H9 (cell line): ENCODE measurements around the gene PCCA. TPM values are rescaled to one million over a fixed set of nuclear protein-coding genes. Genes with fewer than 3 reads are reported as not detected.
A peak's percentile ranks its signal among the peaks of the same experiment; 100 is the strongest.

Experiments used
- DNase-seq: peaks from one replicate; pipeline ENCODE4 v3.0.0-alpha.2; 2017
- H2AFZ ChIP-seq: one replicate; pipeline ENCODE4 v1.6.1; 2013; ENCODE audit warnings: mild to moderate bottlenecking, low read length, control low read depth, moderate library complexity
- H2AK5ac ChIP-seq: 2 replicates; pipeline ENCODE4 v1.6.1; 2013; ENCODE audit warnings: low read length, control low read depth, mixed read lengths; ENCODE audit not compliant: insufficient read length
- H2BK120ac ChIP-seq: one replicate; pipeline ENCODE4 v1.6.1; 2013; ENCODE audit warnings: low read depth, mild to moderate bottlenecking, low read length, control low read depth, inconsistent platforms; ENCODE audit not compliant: poor library complexity, severe bottlenecking
- H2BK12ac ChIP-seq: 2 replicates; pipeline ENCODE4 v1.6.1; 2013; ENCODE audit warnings: low read length, control low read depth, mixed read lengths, low read depth; ENCODE audit not compliant: insufficient read length
- H2BK15ac ChIP-seq: 2 replicates; pipeline ENCODE4 v1.6.1; 2013; ENCODE audit warnings: low read depth, low read length, control low read depth
- H2BK20ac ChIP-seq: one replicate; pipeline ENCODE4 v1.6.1; 2013; ENCODE audit warnings: low read depth, mild to moderate bottlenecking, low read length, control low read depth, inconsistent platforms; ENCODE audit not compliant: poor library complexity, severe bottlenecking
- H2BK5ac ChIP-seq: 2 replicates; pipeline ENCODE4 v1.6.1; 2013; ENCODE audit warnings: low read length, control low read depth, mixed read lengths; ENCODE audit not compliant: insufficient read length
- H3K14ac ChIP-seq: 2 replicates; pipeline ENCODE4 v1.6.1; 2013; ENCODE audit warnings: low read length, control low read depth; ENCODE audit not compliant: insufficient read depth
- H3K18ac ChIP-seq: 2 replicates; pipeline ENCODE4 v1.6.1; 2013; ENCODE audit warnings: low read depth, mild to moderate bottlenecking, mixed read lengths, low read length, control low read depth; ENCODE audit not compliant: insufficient read length
- H3K23ac ChIP-seq: 2 replicates; pipeline ENCODE4 v1.6.1; 2013; ENCODE audit warnings: low read length, control low read depth, mixed read lengths, low read depth; ENCODE audit not compliant: insufficient read length
- H3K23me2 ChIP-seq: 2 replicates; pipeline ENCODE4 v1.6.1; 2013; ENCODE audit warnings: low read depth, mild to moderate bottlenecking, mixed read lengths, low read length, control low read depth; ENCODE audit not compliant: insufficient read length, poor library complexity, severe bottlenecking
- H3K27ac ChIP-seq: 2 replicates; pipeline ENCODE4 v1.5.1; 2013; ENCODE audit warnings: low read length, control low read depth, mixed read lengths, low read depth; ENCODE audit not compliant: insufficient read length
- H3K27me3 ChIP-seq: 2 replicates; pipeline ENCODE4 v1.6.1; 2013; ENCODE audit warnings: low read length, control low read depth, inconsistent platforms; ENCODE audit not compliant: insufficient read depth
- H3K4ac ChIP-seq: 2 replicates; pipeline ENCODE4 v1.6.1; 2013; ENCODE audit warnings: low read depth, mild to moderate bottlenecking, control low read depth, inconsistent platforms, low read length, moderate library complexity
- H3K4me1 ChIP-seq: 2 replicates; pipeline ENCODE4 v1.6.1; 2013; ENCODE audit warnings: low read length, control low read depth, inconsistent platforms; ENCODE audit not compliant: insufficient read depth
- H3K4me2 ChIP-seq: 2 replicates; pipeline ENCODE4 v1.6.1; 2013; ENCODE audit warnings: low read length, control low read depth, mixed read lengths; ENCODE audit not compliant: insufficient read length, insufficient read depth
- H3K56ac ChIP-seq: 2 replicates; pipeline ENCODE4 v1.6.1; 2013; ENCODE audit warnings: low read depth, mild to moderate bottlenecking, mixed read lengths, low read length, control low read depth; ENCODE audit not compliant: insufficient read length
- H3K79me1 ChIP-seq: 2 replicates; pipeline ENCODE4 v1.6.1; 2013; ENCODE audit warnings: low read depth, mild to moderate bottlenecking, moderate library complexity, low read length, control low read depth, inconsistent platforms; ENCODE audit not compliant: insufficient read depth, poor library complexity, severe bottlenecking
- H3K79me2 ChIP-seq: 2 replicates; pipeline ENCODE4 v1.6.1; 2013; ENCODE audit warnings: low read length, control low read depth, inconsistent platforms; ENCODE audit not compliant: insufficient read depth
- H3K9ac ChIP-seq: 2 replicates; pipeline ENCODE4 v1.6.1; 2013; ENCODE audit warnings: low read length, control low read depth, mixed read lengths; ENCODE audit not compliant: insufficient read length; ENCODE audit errors: extremely low read depth
- H3K9me3 ChIP-seq: one replicate; pipeline ENCODE4 v1.6.1; 2013; ENCODE audit warnings: low read depth, low read length, inconsistent platforms; ENCODE audit not compliant: control insufficient read depth
- H3T11ph ChIP-seq: one replicate; pipeline ENCODE4 v1.6.1; 2013; ENCODE audit warnings: mild to moderate bottlenecking, low read length, control low read depth, inconsistent platforms
- H4K20me1 ChIP-seq: one replicate; pipeline ENCODE4 v1.6.1; 2013; ENCODE audit not compliant: control insufficient read depth, insufficient read length, insufficient read depth
- H4K5ac ChIP-seq: 2 replicates; pipeline ENCODE4 v1.6.1; 2013; ENCODE audit warnings: low read depth, mild to moderate bottlenecking, mixed read lengths, low read length, control low read depth; ENCODE audit not compliant: insufficient read length
- H4K8ac ChIP-seq: replicated peaks from 2 replicates; pipeline ENCODE4 v1.6.1; 2013; ENCODE audit warnings: low read length, control low read depth, mixed read lengths, low read depth; ENCODE audit not compliant: insufficient read length
- H4K91ac ChIP-seq: 2 replicates; pipeline ENCODE4 v1.6.1; 2013; ENCODE audit warnings: low read depth, mild to moderate bottlenecking, moderate library complexity, mixed read lengths, low read length, control low read depth; ENCODE audit not compliant: insufficient read length
- H3K27ac Mint-ChIP-seq, 3 experiments: 2 replicates in 2 of 3; 3 replicates in 1 of 3; pipeline ENCODE4 v1.8.0; 2020 to 2021; ENCODE audit warnings: mixed read lengths in 3 of 3, mild to moderate bottlenecking in 1 of 3, moderate library complexity in 1 of 3
- H3K27me3 Mint-ChIP-seq: 2 replicates; pipeline ENCODE4 v1.8.0; 2021; ENCODE audit warnings: low read depth, mild to moderate bottlenecking, moderate library complexity, mixed read lengths
- H3K36me3 Mint-ChIP-seq, 3 experiments: 2 replicates in 2 of 3; 3 replicates in 1 of 3; pipeline ENCODE4 v1.8.0; 2020 to 2021; ENCODE audit warnings: low read depth in 3 of 3, mixed read lengths in 3 of 3; ENCODE audit not compliant: insufficient read depth in 1 of 3
- H3K4me1 Mint-ChIP-seq, 2 experiments: 2 replicates each; pipeline ENCODE4 v1.8.0; 2020; ENCODE audit warnings: mixed read lengths in 2 of 2
- H3K4me3 Mint-ChIP-seq, 2 experiments: 2 replicates in 1 of 2; 3 replicates in 1 of 2; pipeline ENCODE4 v1.8.0; 2020 to 2021; ENCODE audit warnings: mild to moderate bottlenecking in 2 of 2, mixed read lengths in 2 of 2, moderate library complexity in 1 of 2
- H3K9me3 Mint-ChIP-seq, 2 experiments: 2 replicates in 1 of 2; 3 replicates in 1 of 2; pipeline ENCODE4 v1.8.0; 2020; ENCODE audit warnings: mild to moderate bottlenecking in 2 of 2, mixed read lengths in 2 of 2, moderate library complexity in 1 of 2
- CTCF ChIP-seq: fragments of 200-600 bp; sonication (generic); conservative IDR thresholded peaks from 3 replicates; pipeline ENCODE4 v1.8.0; 2021; ENCODE audit warnings: antibody characterized with exemption, mild to moderate bottlenecking
- WGBS: extraction: QIAGEN DNeasy Blood & Tissue Kit; methylation state at CpG from one replicate; pipeline ENCODE4 v1.1.7; 2013; ENCODE audit warnings: missing lambda C conversion rate, low lambda C conversion rate, mixed read lengths; ENCODE audit not compliant: insufficient read length; ENCODE audit errors: extremely low coverage; 5-methylcytosine and 5-hydroxymethylcytosine counted together
- total RNA-seq: library from RNA; stranded (reverse); gene quantifications from 2 replicates; pipeline ENCODE4 v1.2.1, GENCODE V29; 2021

Gene PCCA
- total RNA-seq, 1 experiment from 2014 or later: 56.5 TPM

GRCh38 chr13:100423375-100423774 lies 334.5 kb downstream of the PCCA start:
- H3K4me2 ChIP-seq: no peak overlapping the region
- H2BK12ac ChIP-seq: no peak overlapping the region
- H2BK120ac ChIP-seq: no peak overlapping the region
- no peaks in the 10 kb centered on the region for H3K9me3 ChIP-seq
- no peak for TF ChIP-seq CTCF
- H3K56ac ChIP-seq: no peak overlapping the region
- no peaks in the 10 kb centered on the region for H3K27me3 ChIP-seq
- no peak overlapping the region for H4K91ac ChIP-seq
- no peak for DNase-seq
- H3K14ac ChIP-seq: peak overlapping the region; percentile 57; the same call in 1 of the 2 replicates
- H3K23ac ChIP-seq: no peak overlapping the region
- no peak overlapping the region for H3K9ac ChIP-seq
- no peak overlapping the region for H2AFZ ChIP-seq
- no CpG with 5 or more reads among the region's 2 CpGs for WGBS
- H3K79me1 ChIP-seq: no peaks in the 10 kb centered on the region
- H2AK5ac ChIP-seq: no peak overlapping the region
- H4K8ac ChIP-seq: no peak overlapping the region
- no peak overlapping the region for H4K5ac ChIP-seq
- H2BK15ac ChIP-seq: no peak overlapping the region
- no peak overlapping the region for H3K4ac ChIP-seq
- no peaks in the 10 kb centered on the region for H3K23me2 ChIP-seq
- Mint-ChIP-seq H3K9me3 (no peaks in the 10 kb centered on the region), H3K27me3 (no peaks in the 10 kb centered on the region), H3K4me3 (no peak overlapping the region), H3K4me1 (peaks cover 2 to 7% of the 10 kb centered on the region in 2 experiments; a peak in 2 of 4 replicates), H3K36me3 (peaks cover 4 to 14% (median 9%) of the 10 kb centered on the region in 3 experiments; a peak in 6 of 7 replicates), H3K27ac (peak overlapping the region; percentile 17 to 64 (median 41); a peak in 2 of 7 replicates)
- no peaks in the 10 kb centered on the region for H4K20me1 ChIP-seq
- no peak overlapping the region for H3K27ac ChIP-seq
- no peak overlapping the region for H2BK5ac ChIP-seq
- no peak overlapping the region for H3K18ac ChIP-seq
- no peaks in the 10 kb centered on the region for H3K79me2 ChIP-seq
- H3T11ph ChIP-seq: no peak overlapping the region
- no peak overlapping the region for H2BK20ac ChIP-seq
- no peaks in the 10 kb centered on the region for H3K4me1 ChIP-seq
